ENCODE measurements around the gene GPBP1.
"Not testable (repeated sequence)": the region's sequence is repeated elsewhere in the genome, so short reads cannot be mapped to it uniquely, and the experiment has no call there.

Gene GPBP1

GRCh38 chr5:57177479-57178156, 3.8 kb downstream of the GPBP1 start:
- DNase-seq (ENCODE audit: low read depth, low spot score) = no peak

- DNase-seq (ENCODE audit: low read depth, low spot score) = not testable (repeated sequence)
Observed at GRCh38 chr5:57178238-57178637, 4.4 kb downstream of the GPBP1 start.

- DNase-seq (ENCODE audit: low read depth, low spot score) = no peak
Observed at GRCh38 chr5:57179262-57180200, 5.7 kb downstream of the GPBP1 start.

- no peak for DNase-seq (ENCODE audit: low read depth, low spot score)
Observed at GRCh38 chr5:57181154-57181553, 7.3 kb downstream of the GPBP1 start.

- no peak for DNase-seq (ENCODE audit: low read depth, low spot score)
Observed at GRCh38 chr5:57184322-57184721, 10.5 kb downstream of the GPBP1 start.

- DNase-seq (ENCODE audit: low read depth, low spot score) = no peak
Observed at GRCh38 chr5:57185313-57185712, 11.5 kb downstream of the GPBP1 start.

- DNase-seq (ENCODE audit: low read depth, low spot score) = no peak
Observed at GRCh38 chr5:57186194-57186593, 12.3 kb downstream of the GPBP1 start.

GRCh38 chr5:57187977-57188376, 14.1 kb downstream of the GPBP1 start:
- DNase-seq (ENCODE audit: low read depth, low spot score) = not testable (repeated sequence)

GRCh38 chr5:57189515-57189914, 15.7 kb downstream of the GPBP1 start:
- DNase-seq (ENCODE audit: low read depth, low spot score) = no peak

GRCh38 chr5:57190593-57190992, 16.7 kb downstream of the GPBP1 start:
- DNase-seq (ENCODE audit: low read depth, low spot score) = no peak

- no peak for DNase-seq (ENCODE audit: low read depth, low spot score)
Observed at GRCh38 chr5:57191163-57191562, 17.3 kb downstream of the GPBP1 start.

- no peak for DNase-seq (ENCODE audit: low read depth, low spot score)
Observed at GRCh38 chr5:57191986-57192385, 18.1 kb downstream of the GPBP1 start.

- DNase-seq (ENCODE audit: low read depth, low spot score) = not testable (repeated sequence)
Observed at GRCh38 chr5:57192832-57193231, 19.0 kb downstream of the GPBP1 start.

- no peak for DNase-seq (ENCODE audit: low read depth, low spot score)
Observed at GRCh38 chr5:57193757-57194413, 20.0 kb downstream of the GPBP1 start.

GRCh38 chr5:57194653-57195052, 20.8 kb downstream of the GPBP1 start:
- DNase-seq (ENCODE audit: low read depth, low spot score) = no peak

- DNase-seq (ENCODE audit: low read depth, low spot score) = no peak
Observed at GRCh38 chr5:57195060-57195459, 21.2 kb downstream of the GPBP1 start.

- no peak for DNase-seq (ENCODE audit: low read depth, low spot score)
Observed at GRCh38 chr5:57199866-57200265, 26.0 kb downstream of the GPBP1 start.

GRCh38 chr5:57202811-57203210, 29.0 kb downstream of the GPBP1 start:
- DNase-seq (ENCODE audit: low read depth, low spot score) = no peak

- DNase-seq (ENCODE audit: low read depth, low spot score) = no peak
Observed at GRCh38 chr5:57207007-57207653, 33.3 kb downstream of the GPBP1 start.

- DNase-seq (ENCODE audit: low read depth, low spot score) = no peak
Observed at GRCh38 chr5:57207681-57208080, 33.8 kb downstream of the GPBP1 start.

- DNase-seq (ENCODE audit: low read depth, low spot score) = no peak
Observed at GRCh38 chr5:57209316-57210040, 35.6 kb downstream of the GPBP1 start.

All from activated CD4-positive, CD25-positive, alpha-beta regulatory T cell treated with anti-CD3 and anti-CD28 coated beads, Interleukin-2, amount 50 U/mL, for 16 hours (primary cell).